Activated naive CD4-positive, alpha-beta T cell treated with anti-CD3 and anti-CD28 coated beads, Interleukin-2, amount 10 ng/mL, durations not matched to agents 7 days and 5 days (primary cell): ENCODE results near the gene UBE2N.
"Not testable (repeated sequence)": the region's sequence is repeated elsewhere in the genome, so short reads cannot be mapped to it uniquely, and the experiment has no call there.

ENCODE experiments used
- CTCF ChIA-PET: fragments of 350-600 bp; sonication (Branson Sonifier 250); formaldehyde crosslinking; loops from one replicate; lab custom pipeline; 2021; ENCODE audit warnings: antibody characterized with exemption; lab: Charles Lee
- DNase-seq: peaks from one replicate; pipeline ENCODE4 v3.0.0-alpha.2; 2020
- H3K27ac Mint-ChIP-seq: one replicate; pipeline ENCODE4 v1.8.0; 2021; ENCODE audit warnings: mild to moderate bottlenecking, moderate library complexity, mixed read lengths
- H3K27me3 Mint-ChIP-seq: one replicate; pipeline ENCODE4 v1.8.0; 2021; ENCODE audit warnings: mild to moderate bottlenecking, mixed read lengths
- H3K36me3 Mint-ChIP-seq: one replicate; pipeline ENCODE4 v1.8.0; 2021; ENCODE audit warnings: mixed read lengths
- H3K4me1 Mint-ChIP-seq: one replicate; pipeline ENCODE4 v1.8.0; 2021; ENCODE audit warnings: mixed read lengths
- H3K4me3 Mint-ChIP-seq: one replicate; pipeline ENCODE4 v1.8.0; 2021; ENCODE audit warnings: mild to moderate bottlenecking, moderate library complexity, mixed read lengths
- H3K9me3 Mint-ChIP-seq: one replicate; pipeline ENCODE4 v1.8.0; 2021; ENCODE audit warnings: mixed read lengths

UBE2N gene

DNA sequence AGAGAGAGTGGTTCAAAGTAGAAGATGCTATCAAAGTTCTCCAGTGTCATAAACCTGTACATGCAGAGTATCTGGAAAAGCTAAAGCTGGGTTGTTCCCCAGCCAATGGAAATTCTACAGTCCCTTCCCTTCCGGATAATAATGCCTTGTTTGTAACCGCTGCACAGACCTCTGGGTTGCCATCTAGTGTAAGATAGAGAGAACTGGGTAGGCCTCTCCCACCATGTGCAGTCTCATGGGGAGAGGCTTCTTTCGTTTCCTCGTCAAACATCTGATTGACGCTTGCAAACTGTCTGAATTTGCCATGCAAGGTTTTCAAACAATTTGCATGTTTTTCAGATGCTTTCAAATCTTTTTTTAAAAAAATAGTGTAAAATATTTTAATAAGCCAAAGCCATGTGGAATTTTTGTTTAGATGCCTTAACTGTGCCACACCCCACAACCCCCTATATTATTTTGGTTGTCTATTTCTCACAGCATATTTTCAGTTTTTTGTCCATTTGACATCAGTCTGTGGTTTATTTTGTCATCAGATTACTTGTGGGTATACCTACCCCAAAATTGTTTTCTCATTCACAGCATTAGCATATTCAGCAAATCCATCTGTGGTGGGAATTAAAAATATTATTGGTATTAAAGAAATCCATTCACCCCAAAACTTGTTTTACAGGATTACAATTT is 42.4 kb downstream of the UBE2N start:
- CTCF ChIA-PET = interaction anchor here (0.6 to 3.8 kb wide), 5 partner anchors 14 to 414 kb away, joined by 3 to 35 read pairs (median 26); no protein-coding TSS in a partner anchor
- H3K27me3 Mint-ChIP-seq, H3K4me3 Mint-ChIP-seq, DNase-seq, H3K27ac Mint-ChIP-seq, H3K9me3 Mint-ChIP-seq, H3K4me1 Mint-ChIP-seq: not testable (repeated sequence)
- H3K36me3 Mint-ChIP-seq = peaks cover 35% of the 10 kb centered on the region

DNA sequence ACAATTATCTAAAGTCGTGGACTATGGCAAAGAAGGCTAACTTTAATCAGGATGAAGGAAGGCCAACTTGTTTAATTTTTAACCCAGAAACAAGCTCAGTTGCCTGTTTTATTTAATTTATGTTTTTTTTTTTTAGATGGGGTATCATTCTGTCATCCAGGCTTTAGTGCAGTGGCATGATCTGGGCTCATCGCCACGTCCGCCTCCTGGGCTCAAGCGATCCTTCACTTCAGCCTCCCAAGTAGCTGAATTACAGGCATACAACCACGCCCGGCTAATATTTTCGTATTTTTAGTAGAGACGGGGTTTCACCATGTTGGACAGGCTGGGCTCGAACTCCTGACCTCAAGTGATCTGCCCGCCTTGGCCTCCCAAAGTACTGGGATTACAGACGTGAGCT is 44.3 kb downstream of the UBE2N start:
- H3K27ac Mint-ChIP-seq = no peak overlapping the region
- DNase-seq = no peak
- peaks cover 21% of the 10 kb centered on the region for H3K36me3 Mint-ChIP-seq
- no peaks in the 10 kb centered on the region for H3K9me3 Mint-ChIP-seq
- H3K27me3 Mint-ChIP-seq = no peaks in the 10 kb centered on the region
- CTCF ChIA-PET = interaction anchor here (1.0 to 3.8 kb wide), 18 partner anchors 8 to 793 kb away, joined by 3 to 35 read pairs (median 7); no protein-coding TSS in a partner anchor
- H3K4me1 Mint-ChIP-seq = no peaks in the 10 kb centered on the region
- no peak overlapping the region for H3K4me3 Mint-ChIP-seq

DNA sequence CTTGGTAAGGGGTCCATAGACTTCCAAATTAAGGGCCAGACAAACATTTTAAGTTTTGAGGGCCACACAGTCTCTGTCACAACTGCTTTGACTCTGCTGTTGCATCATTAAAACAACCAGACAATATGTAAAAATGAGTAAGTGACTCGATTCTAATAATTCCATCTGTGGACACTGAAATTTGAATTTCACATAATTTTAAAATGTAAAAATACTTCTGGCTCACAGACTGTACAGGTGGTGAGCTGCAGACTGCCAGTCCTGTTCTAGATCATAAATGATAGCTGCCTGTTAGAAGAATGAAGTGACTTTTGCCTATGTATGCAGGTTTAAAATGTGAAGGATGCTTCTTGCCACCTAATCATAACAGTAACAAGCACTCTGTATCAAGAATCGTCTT is 48.3 kb downstream of the UBE2N start:
- Mint-ChIP-seq H3K36me3 (peaks cover 18% of the 10 kb centered on the region), H3K27ac (no peak overlapping the region), H3K4me1 (peaks cover 3% of the 10 kb centered on the region), H3K27me3 (no peaks in the 10 kb centered on the region), H3K9me3 (no peaks in the 10 kb centered on the region), H3K4me3 (no peak overlapping the region)
- DNase-seq = no peak
- CTCF ChIA-PET = interaction anchor here (0.9 kb wide), 1 partner anchor 406 kb away, joined by 3 read pairs; no protein-coding TSS in a partner anchor

DNA sequence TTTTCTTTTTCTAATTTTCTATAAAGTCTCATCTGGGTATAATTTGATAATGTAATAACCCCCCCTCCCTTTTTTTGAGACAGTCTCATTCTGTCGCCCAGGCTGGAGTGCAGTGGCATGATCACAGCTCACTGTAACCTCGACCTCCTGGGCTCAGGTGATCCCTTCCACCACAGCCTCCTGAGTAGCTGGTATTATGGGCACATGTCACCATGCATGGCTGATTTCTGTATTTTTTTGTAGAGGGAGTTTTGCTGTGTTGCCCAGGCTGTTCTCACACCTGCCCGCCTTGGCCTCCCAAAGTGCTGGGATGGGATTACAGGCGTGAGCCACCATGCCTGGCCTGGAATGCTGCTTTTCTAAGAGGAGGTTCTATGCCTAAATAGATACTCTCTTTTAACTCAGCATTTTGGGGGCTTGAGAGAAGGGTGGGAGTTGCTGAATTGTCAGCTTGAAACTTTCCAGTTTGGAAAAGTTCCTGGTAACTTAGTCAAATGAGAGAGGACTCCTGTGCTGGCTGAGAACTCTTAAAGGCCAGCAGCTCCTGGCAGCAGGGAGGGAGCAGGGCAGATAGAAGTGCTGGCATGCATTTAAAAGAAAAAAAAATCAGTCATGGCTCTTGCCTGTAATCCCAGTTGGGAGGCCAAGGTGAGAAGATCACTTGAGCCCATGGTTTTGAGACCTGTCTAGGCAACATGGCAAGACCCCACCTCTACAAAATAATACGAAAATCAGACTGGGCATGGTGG is 51.0 kb downstream of the UBE2N start:
- Mint-ChIP-seq H3K4me1 (peaks cover 10% of the 10 kb centered on the region), H3K27me3 (no peaks in the 10 kb centered on the region), H3K4me3 (no peak overlapping the region), H3K36me3 (peaks cover 16% of the 10 kb centered on the region), H3K27ac (peak overlapping the region; percentile 37), H3K9me3 (no peaks in the 10 kb centered on the region)
- CTCF ChIA-PET = interaction anchor here (0.6 to 1.1 kb wide), 2 partner anchors 269 to 403 kb away, joined by 3 to 4 read pairs; no protein-coding TSS in a partner anchor
- no peak for DNase-seq

DNA sequence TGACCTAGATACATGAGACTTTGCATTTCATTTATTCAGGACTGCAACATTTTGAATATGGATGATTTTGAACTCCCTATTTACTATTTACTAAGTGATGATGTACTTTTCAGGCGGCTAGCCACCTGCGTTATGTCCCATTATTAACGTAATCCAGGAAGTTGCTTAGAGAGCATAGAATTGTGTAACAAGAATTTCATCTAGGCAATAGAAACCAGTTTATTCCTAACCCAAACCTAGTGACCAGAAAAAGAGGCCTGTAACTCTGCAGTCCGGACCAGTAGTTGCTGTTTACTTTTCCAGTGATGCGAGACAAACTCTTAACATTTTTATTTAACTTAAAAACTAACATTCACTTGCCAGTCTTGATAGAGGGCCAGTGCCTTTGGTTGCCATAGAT is 51.7 kb downstream of the UBE2N start:
- Mint-ChIP-seq H3K36me3 (peaks cover 19% of the 10 kb centered on the region), H3K27me3 (no peaks in the 10 kb centered on the region), H3K4me1 (peaks cover 15% of the 10 kb centered on the region), H3K4me3 (no peak overlapping the region), H3K9me3 (no peaks in the 10 kb centered on the region), H3K27ac (no peak overlapping the region)
- CTCF ChIA-PET = interaction anchor here (0.6 kb wide), 2 partner anchors 268 to 843 kb away, joined by 3 read pairs; no protein-coding TSS in a partner anchor
- DNase-seq = no peak

DNA sequence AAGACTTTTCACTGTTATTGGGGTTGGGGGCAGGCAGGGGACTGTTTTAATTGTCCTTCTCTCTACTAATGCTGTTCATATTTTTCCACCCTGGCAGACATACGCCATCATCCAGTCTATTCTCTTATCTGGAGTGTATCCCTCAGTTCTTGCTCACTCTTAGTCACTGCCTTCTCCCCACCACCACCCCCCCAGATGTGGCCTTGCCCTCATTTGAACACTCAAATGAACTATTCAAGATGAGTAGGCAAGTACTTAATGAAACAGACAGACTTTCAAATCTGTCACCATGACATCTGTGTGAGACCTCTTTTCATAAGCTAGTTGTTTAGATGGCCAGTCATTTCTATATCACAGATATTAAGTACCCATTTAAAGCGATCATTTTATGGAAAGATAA is 54.0 kb downstream of the UBE2N start:
- Mint-ChIP-seq H3K27ac (no peak overlapping the region), H3K27me3 (no peaks in the 10 kb centered on the region), H3K9me3 (no peaks in the 10 kb centered on the region), H3K4me1 (peaks cover 26% of the 10 kb centered on the region), H3K36me3 (peaks cover 20% of the 10 kb centered on the region), H3K4me3 (no peak overlapping the region)
- CTCF ChIA-PET = interaction anchor here (1.0 kb wide), 1 partner anchor 9 kb away, joined by 4 read pairs; no protein-coding TSS in a partner anchor
- no peak for DNase-seq

DNA sequence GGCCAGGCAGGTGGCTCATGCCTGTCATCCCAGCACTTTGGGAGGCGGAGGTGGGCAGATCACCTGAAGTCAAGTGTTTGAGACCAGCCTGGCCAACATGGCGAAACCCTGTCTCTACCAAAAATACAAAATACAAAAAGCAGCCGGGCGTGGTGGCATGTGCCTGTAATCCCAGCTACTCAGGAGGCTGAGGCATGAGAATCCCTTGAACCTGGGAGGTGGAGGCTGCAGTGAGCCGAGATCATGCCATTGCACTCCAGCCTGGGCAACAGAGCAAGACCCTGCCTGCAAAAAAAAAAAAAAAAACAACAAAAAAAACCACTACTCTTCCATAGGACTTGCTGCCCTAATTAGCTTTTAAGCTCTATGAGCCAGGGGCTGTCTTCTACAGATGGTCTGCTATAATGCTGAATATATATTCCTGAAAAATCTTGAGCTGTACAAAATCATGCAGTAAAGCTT is 59.7 kb downstream of the UBE2N start:
- H3K27me3 Mint-ChIP-seq, H3K27ac Mint-ChIP-seq, H3K4me3 Mint-ChIP-seq, DNase-seq, H3K9me3 Mint-ChIP-seq: not testable (repeated sequence)
- H3K36me3 Mint-ChIP-seq = peaks cover 18% of the 10 kb centered on the region
- CTCF ChIA-PET = interaction anchor here (1.3 to 5.1 kb wide), 5 partner anchors 15 to 395 kb away, joined by 3 to 43 read pairs (median 22); no protein-coding TSS in a partner anchor
- H3K4me1 Mint-ChIP-seq = peaks cover 50% of the 10 kb centered on the region

DNA sequence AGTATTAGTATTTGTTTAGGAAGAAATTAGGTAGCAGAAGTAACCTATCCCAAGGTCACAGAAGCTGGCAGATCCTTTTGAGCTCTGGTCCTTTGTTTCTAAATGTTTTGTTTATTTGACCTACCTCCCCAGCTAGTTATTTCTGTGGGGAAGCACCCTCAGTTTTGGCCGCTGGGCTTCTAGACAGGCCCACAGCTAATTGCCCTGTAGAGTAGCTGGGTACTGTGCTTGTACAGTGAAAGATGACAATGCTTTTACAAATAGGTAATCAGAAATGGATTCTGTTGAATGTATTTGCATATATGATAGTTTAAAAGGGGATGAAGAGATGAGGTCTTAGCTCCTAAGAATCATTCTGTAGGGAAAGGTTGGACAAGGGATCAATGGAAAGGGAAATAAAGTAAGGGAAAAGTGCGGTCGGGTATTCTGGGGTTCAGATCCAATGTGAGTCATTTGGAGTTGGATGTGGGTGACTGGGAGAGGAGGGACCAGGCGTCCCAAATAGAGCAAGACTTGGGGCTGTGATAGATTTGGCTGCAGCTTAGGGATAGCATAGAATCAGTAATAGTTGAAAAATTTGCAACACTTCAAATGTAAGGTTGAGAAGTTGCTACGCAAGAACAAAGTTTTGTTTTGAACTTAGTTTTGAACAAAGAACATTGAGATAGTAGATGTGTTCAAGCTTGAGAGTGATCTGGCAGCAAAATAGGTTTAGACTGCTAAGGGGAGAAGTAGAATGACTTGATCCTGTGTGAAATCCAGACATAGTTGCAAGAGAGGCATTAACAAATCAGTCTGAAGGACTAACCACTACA is 60.4 kb downstream of the UBE2N start:
- Mint-ChIP-seq H3K9me3 (no peaks in the 10 kb centered on the region), H3K27ac (peak overlapping the region; percentile 16), H3K4me1 (peaks cover 56% of the 10 kb centered on the region), H3K27me3 (no peaks in the 10 kb centered on the region), H3K4me3 (peak overlapping the region; percentile 100), H3K36me3 (peaks cover 17% of the 10 kb centered on the region)
- CTCF ChIA-PET = interaction anchor here (0.6 to 5.1 kb wide), 12 partner anchors 16 to 719 kb away, joined by 3 to 43 read pairs (median 4); no protein-coding TSS in a partner anchor
- no peak for DNase-seq

DNA sequence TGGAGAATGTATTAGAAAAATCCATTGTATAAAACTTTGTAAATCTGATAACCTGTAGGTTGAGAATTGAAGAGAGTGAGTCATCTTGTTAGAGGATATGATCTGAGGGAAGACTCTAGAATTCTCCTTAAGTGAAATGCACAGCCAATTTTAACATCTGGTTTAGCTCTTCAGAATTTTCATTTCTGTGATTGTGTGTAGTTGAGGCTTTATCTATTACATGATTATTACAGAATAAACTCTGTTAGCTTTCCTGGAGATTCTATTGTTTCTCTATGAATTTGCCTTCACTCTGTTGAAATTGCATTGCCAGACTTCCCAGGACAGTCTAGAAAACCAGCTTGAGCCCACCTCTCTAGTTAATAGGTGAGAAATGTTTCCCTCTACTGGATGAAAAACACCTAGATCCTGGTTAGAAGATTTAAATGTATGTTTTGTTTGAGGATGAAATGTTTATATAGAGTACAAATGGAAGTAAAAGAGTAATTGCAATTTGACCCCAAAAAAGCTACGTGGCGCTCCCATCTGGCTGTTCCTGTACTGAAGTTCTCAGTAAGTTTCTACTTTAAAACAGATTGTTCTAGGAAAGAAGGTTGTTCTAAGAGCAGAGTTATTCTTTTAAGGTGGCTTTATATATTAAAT is 61.1 kb downstream of the UBE2N start:
- peaks cover 17% of the 10 kb centered on the region for H3K36me3 Mint-ChIP-seq
- peaks cover 56% of the 10 kb centered on the region for H3K4me1 Mint-ChIP-seq
- H3K4me3 Mint-ChIP-seq = peak overlapping the region; percentile 100
- CTCF ChIA-PET = interaction anchor here (0.7 to 5.1 kb wide), 18 partner anchors 16 to 790 kb away, joined by 3 to 43 read pairs (median 3); no protein-coding TSS in a partner anchor
- DNase-seq = no peak
- H3K27me3 Mint-ChIP-seq = no peaks in the 10 kb centered on the region
- H3K9me3 Mint-ChIP-seq = no peaks in the 10 kb centered on the region
- H3K27ac Mint-ChIP-seq = peak overlapping the region; percentile 62

DNA sequence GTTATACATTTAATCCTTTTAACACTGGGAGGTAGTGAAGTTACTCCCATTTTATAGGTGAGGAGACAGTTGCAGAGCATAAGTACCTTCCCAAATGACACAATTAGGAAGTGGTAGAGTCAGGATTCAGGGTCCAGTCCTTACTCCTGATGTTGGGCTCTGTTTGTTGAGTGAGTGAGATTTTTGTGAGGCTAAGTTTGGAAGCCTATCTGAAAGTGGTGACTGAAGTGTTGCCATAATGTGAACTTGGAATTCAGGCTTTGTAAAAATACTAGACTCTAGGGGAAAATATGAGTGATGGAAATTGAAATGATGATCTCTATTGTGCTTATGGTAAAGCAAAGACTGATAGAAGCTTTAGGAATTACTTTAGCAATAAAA is 61.8 kb downstream of the UBE2N start:
- Mint-ChIP-seq H3K27me3 (no peaks in the 10 kb centered on the region), H3K9me3 (no peaks in the 10 kb centered on the region), H3K4me1 (peaks cover 50% of the 10 kb centered on the region), H3K36me3 (peaks cover 13% of the 10 kb centered on the region), H3K27ac (peak overlapping the region; percentile 100), H3K4me3 (peak overlapping the region; percentile 100)
- CTCF ChIA-PET = interaction anchor here (0.7 to 5.1 kb wide), 12 partner anchors 16 to 722 kb away, joined by 3 to 43 read pairs (median 4); no protein-coding TSS in a partner anchor
- no peak for DNase-seq

DNA sequence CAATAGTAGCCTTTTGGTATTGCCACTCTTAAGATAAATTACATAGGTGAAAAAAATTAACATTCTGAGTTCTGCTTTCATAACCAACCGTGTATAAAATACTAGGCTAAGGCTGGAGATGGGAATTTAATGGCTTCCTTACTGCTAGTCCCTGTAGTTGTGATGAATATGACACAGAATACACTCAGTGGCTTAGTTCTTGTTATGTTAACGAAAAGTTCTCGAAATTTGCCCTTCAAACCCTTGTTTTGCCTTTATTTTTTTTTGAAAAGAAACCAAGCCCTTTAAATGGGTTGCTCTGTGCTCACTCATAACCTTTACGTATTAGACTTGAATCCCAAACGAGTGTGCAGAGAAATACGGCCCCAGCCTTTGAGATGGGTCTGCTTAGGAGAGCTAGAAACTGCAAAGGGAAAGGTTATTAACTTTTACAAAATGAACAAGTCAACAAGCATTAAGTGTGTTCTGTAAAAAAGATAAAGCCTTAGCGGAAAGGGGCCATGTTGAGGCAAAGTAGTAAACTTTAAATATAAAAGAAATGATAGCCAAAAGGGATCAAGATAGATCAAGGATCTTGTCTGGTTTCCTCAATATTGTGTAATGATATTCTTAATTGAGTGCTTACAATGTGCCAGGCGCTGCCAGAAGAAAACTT is 62.3 kb downstream of the UBE2N start:
- Mint-ChIP-seq H3K27ac (peak overlapping the region; percentile 100), H3K9me3 (no peaks in the 10 kb centered on the region), H3K4me1 (peaks cover 49% of the 10 kb centered on the region), H3K36me3 (peaks cover 12% of the 10 kb centered on the region), H3K4me3 (peak overlapping the region; percentile 100), H3K27me3 (no peaks in the 10 kb centered on the region)
- CTCF ChIA-PET = interaction anchor here (0.7 to 5.1 kb wide), 8 partner anchors 17 to 722 kb away, joined by 3 to 43 read pairs (median 10); no protein-coding TSS in a partner anchor
- no peak for DNase-seq

DNA sequence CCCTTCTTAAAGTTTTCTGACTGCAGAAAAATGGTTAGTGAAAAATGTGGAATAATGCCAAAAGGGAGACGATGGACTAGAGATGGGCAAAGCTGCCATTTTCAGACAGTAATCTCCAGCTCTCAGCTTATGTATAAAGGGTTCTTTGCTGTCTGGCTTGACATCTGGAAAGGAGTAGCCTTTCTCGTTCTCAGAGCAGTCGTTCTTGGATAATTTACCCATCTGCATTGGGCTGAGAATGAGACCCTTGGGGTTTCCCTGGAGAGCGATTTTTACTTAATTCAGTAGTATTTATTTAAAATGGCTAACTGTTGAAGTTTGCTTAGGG is 62.8 kb downstream of the UBE2N start:
- Mint-ChIP-seq H3K27ac (peak overlapping the region; percentile 100), H3K4me3 (peak overlapping the region; percentile 100), H3K4me1 (peaks cover 47% of the 10 kb centered on the region), H3K9me3 (no peaks in the 10 kb centered on the region), H3K27me3 (no peaks in the 10 kb centered on the region), H3K36me3 (peaks cover 12% of the 10 kb centered on the region)
- CTCF ChIA-PET = interaction anchor here (0.7 to 5.1 kb wide), 4 partner anchors 18 to 392 kb away, joined by 3 to 43 read pairs (median 13); no protein-coding TSS in a partner anchor
- no peak for DNase-seq
